K562 (cell line): ENCODE results near the gene ASS1.

ENCODE experiments used
- EHMT2 ChIP-seq: fragments of 450-650 bp; IDR thresholded peaks from 2 replicates; pipeline ENCODE4 v1.6.1; 2018; ENCODE audit warnings: antibody characterized with exemption
- SIRT6 ChIP-seq: IDR thresholded peaks from one replicate; pipeline ENCODE4 v1.6.1; 2012; ENCODE audit warnings: low read depth, mild to moderate bottlenecking, control low read depth, inconsistent platforms, low read length, moderate library complexity
- SMC3 ChIP-seq: conservative IDR thresholded peaks from 2 replicates; pipeline ENCODE4 v1.6.1; 2011; ENCODE audit warnings: low read depth, low read length, improper control_type of control experiment; ENCODE audit not compliant: insufficient read depth
- ZBTB8A ChIP-seq: fragments of 450-650 bp; IDR thresholded peaks from 2 replicates; pipeline ENCODE4 v1.6.1; 2018; ENCODE audit warnings: mild to moderate bottlenecking, moderate library complexity; ENCODE audit not compliant: partially characterized antibody

GRCh38 chr9:130427326-130427725 lies 17.4 kb upstream of the ASS1 start:
- TF ChIP-seq ZBTB8A: no peak
- no peak for TF ChIP-seq EHMT2
- TF ChIP-seq SMC3: no peak
- TF ChIP-seq SIRT6: no peak
